Skeletal muscle satellite cell (primary cell): ENCODE measurements around the gene NHLH2.

Source experiments
- H3K27me3 ChIP-seq: 2 replicates; pipeline ENCODE4 v1.7.0; 2013; ENCODE audit warnings: low read length; ENCODE audit not compliant: control insufficient read depth, insufficient read depth
- H3K36me3 ChIP-seq: 2 replicates; pipeline ENCODE4 v1.7.0; 2013; ENCODE audit warnings: mild to moderate bottlenecking, control low read depth, low read length; ENCODE audit not compliant: insufficient read depth
- H3K4me1 ChIP-seq: 2 replicates; pipeline ENCODE4 v1.7.0; 2013; ENCODE audit warnings: low read length; ENCODE audit not compliant: control insufficient read depth, insufficient read depth
- H3K4me2 ChIP-seq: 2 replicates; pipeline ENCODE4 v1.7.0; 2013; ENCODE audit warnings: mild to moderate bottlenecking, low read length
- H3K4me3 ChIP-seq: 2 replicates; pipeline ENCODE4 v1.7.0; 2013; ENCODE audit warnings: low read length
- H3K9ac ChIP-seq: 2 replicates; pipeline ENCODE4 v1.7.0; 2013; ENCODE audit warnings: mild to moderate bottlenecking, low read depth, low read length, moderate library complexity
- H3K9me3 ChIP-seq: replicated peaks from 2 replicates; pipeline ENCODE4 v1.7.0; 2013; ENCODE audit warnings: mild to moderate bottlenecking, control low read depth, low read length

NHLH2 gene

GRCh38 chr1:115794976-115795639 lies 45.8 kb downstream of the NHLH2 start:
- Histone ChIP-seq H3K4me1 (no peaks in the 10 kb centered on the region), H3K4me3 (no peak overlapping the region), H3K9ac (no peak overlapping the region)

GRCh38 chr1:115793162-115793561 lies 47.8 kb downstream of the NHLH2 start:
- no peaks in the 10 kb centered on the region for H3K9me3 ChIP-seq
- H3K27me3 ChIP-seq: no peaks in the 10 kb centered on the region
- H3K36me3 ChIP-seq: no peaks in the 10 kb centered on the region
- H3K4me1 ChIP-seq: no peaks in the 10 kb centered on the region
- no peak overlapping the region for H3K9ac ChIP-seq
- H3K4me3 ChIP-seq: no peak overlapping the region
- no peak overlapping the region for H3K4me2 ChIP-seq

More at GRCh38 chr1:115794976-115795639, 45.8 kb downstream of the NHLH2 start:
- no peak overlapping the region for H3K4me2 ChIP-seq
- no peaks in the 10 kb centered on the region for H3K27me3 ChIP-seq
- H3K36me3 ChIP-seq: no peaks in the 10 kb centered on the region
- H3K9me3 ChIP-seq: no peaks in the 10 kb centered on the region

- Histone ChIP-seq H3K27me3 (no peaks in the 10 kb centered on the region), H3K4me1 (no peaks in the 10 kb centered on the region), H3K36me3 (no peaks in the 10 kb centered on the region), H3K9me3 (no peaks in the 10 kb centered on the region), H3K4me3 (no peak overlapping the region), H3K9ac (no peak overlapping the region), H3K4me2 (no peak overlapping the region)
These were observed 49.1 kb downstream of the NHLH2 start for GRCh38 chr1:115791816-115792215.

DNA sequence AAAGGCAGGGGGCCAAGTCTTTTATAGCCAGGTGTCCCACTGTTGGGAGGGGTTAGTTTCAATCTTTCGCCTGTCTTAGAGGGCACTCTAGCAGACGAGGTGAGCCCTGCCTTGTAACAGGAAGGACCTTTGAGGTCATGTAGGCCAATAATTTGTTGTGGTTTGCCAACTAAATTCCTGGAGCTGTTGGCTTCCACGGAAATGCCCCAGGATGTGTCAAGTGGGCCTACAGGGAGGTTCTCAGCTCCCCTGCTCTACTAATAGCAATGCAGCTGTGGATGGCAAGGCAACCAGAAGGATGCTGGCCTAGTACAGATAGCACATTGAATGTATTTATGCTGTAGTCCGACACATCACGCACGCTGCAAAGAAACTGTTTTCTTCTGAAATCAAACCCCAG lies 50.1 kb downstream of the NHLH2 start:
- no peaks in the 10 kb centered on the region for H3K36me3 ChIP-seq
- no peak overlapping the region for H3K9ac ChIP-seq
- H3K27me3 ChIP-seq: no peaks in the 10 kb centered on the region
- H3K4me3 ChIP-seq: no peak overlapping the region
- H3K4me1 ChIP-seq: no peaks in the 10 kb centered on the region
- H3K4me2 ChIP-seq: no peak overlapping the region
- no peaks in the 10 kb centered on the region for H3K9me3 ChIP-seq

DNA sequence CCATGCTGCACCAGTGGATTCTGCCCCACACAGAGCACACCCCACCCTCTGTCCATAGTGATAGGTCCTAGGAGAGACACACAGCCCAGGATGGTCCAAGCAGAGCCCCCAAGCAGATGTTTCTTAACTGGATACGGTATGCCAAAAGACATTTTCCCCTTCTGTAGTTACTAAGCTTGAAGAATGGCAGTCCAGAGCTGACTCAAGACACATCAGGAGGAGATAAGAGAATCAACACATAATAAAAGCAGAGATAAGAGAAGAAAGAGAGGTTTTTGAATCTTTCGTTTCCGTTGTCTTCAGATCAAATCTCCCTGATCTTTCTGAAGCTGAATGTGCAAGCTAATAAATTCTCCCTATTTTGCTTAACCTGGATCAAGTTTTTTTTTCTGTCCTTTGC lies 50.6 kb downstream of the NHLH2 start:
- Histone ChIP-seq H3K9ac (no peak overlapping the region), H3K9me3 (no peaks in the 10 kb centered on the region), H3K36me3 (no peaks in the 10 kb centered on the region), H3K4me2 (no peak overlapping the region), H3K4me3 (no peak overlapping the region), H3K27me3 (no peaks in the 10 kb centered on the region), H3K4me1 (no peaks in the 10 kb centered on the region)
